Stimulated activated CD8-positive, alpha-beta memory T cell treated with anti-CD3 and anti-CD28 coated beads, Interleukin-7, amount 100 ng/mL, for 48 hours (primary cell): ENCODE data around the gene TNFSF10.

Source experiments
- DNase-seq, 2 donors: peaks; one replicate each; pipeline ENCODE4 v3.0.0-alpha.2; 2020; ENCODE audit warnings: low read depth in 1 of 2; ENCODE audit errors: extremely low read depth in 1 of 2

Gene TNFSF10

GRCh38 chr3:172518929-172519640, 4.1 kb downstream of the TNFSF10 start:
- DNase-seq = no peak

- no peak for DNase-seq
These were observed 5.3 kb downstream of the TNFSF10 start for GRCh38 chr3:172517859-172518466.

GRCh38 chr3:172516318-172517214, 6.7 kb downstream of the TNFSF10 start:
- DNase-seq = no peak

- DNase-seq = no peak
These were observed 7.9 kb downstream of the TNFSF10 start for GRCh38 chr3:172515130-172515918.

GRCh38 chr3:172514678-172515077, 8.6 kb downstream of the TNFSF10 start:
- DNase-seq = no peak

GRCh38 chr3:172513488-172513887, 9.7 kb downstream of the TNFSF10 start:
- no peak for DNase-seq

GRCh38 chr3:172511783-172512762, 11.2 kb downstream of the TNFSF10 start:
- DNase-seq = peak; percentile 56 to 86

- no peak for DNase-seq
These were observed 17.1 kb downstream of the TNFSF10 start for GRCh38 chr3:172506094-172506493.

- no peak for DNase-seq
These were observed 21.7 kb downstream of the TNFSF10 start for GRCh38 chr3:172501540-172501939.

- peak; percentile 22 to 59 for DNase-seq
These were observed 33.0 kb downstream of the TNFSF10 start for GRCh38 chr3:172490198-172490669.

- no peak for DNase-seq
These were observed 45.1 kb downstream of the TNFSF10 start for GRCh38 chr3:172478116-172478515.

GRCh38 chr3:172476347-172476746, 46.9 kb downstream of the TNFSF10 start:
- no peak for DNase-seq

GRCh38 chr3:172475703-172476102, 47.5 kb downstream of the TNFSF10 start:
- no peak for DNase-seq

- DNase-seq = no peak
These were observed 51.3 kb downstream of the TNFSF10 start for GRCh38 chr3:172471903-172472302.

- DNase-seq = no peak
These were observed 52.6 kb downstream of the TNFSF10 start for GRCh38 chr3:172470588-172470987.

GRCh38 chr3:172467170-172467824, 55.9 kb downstream of the TNFSF10 start:
- DNase-seq = no peak

GRCh38 chr3:172466553-172467130, 56.6 kb downstream of the TNFSF10 start:
- DNase-seq = no peak

- DNase-seq = no peak
These were observed 57.9 kb downstream of the TNFSF10 start for GRCh38 chr3:172465281-172465680.

GRCh38 chr3:172464306-172464705, 58.9 kb downstream of the TNFSF10 start:
- DNase-seq = no peak
